AG20443 (cell line): ENCODE data around the gene RAD50.
A peak's percentile ranks its signal among the peaks of the same experiment; 100 is the strongest.
"Not testable (repeated sequence)": the region's sequence is repeated elsewhere in the genome, so short reads cannot be mapped to it uniquely, and the experiment has no call there.

ENCODE experiments used
- DNase-seq: peaks from one replicate; pipeline ENCODE4 v3.0.0; 2012; ENCODE audit warnings: low spot score, mixed read lengths

The RAD50 gene

GRCh38 chr5:132556763-132557477 lies at the start of gene RAD50:
RAD50 (plus strand) TSS chr5:132556977; CDS start chr5:132557325, 348 bp downstream.
- peak; percentile 97 for DNase-seq

- DNase-seq, result no peak
Measured at GRCh38 chr5:132510076-132510475, 46.7 kb upstream of the RAD50 start.

- DNase-seq, result not testable (repeated sequence)
Measured at GRCh38 chr5:132513618-132514336, 43.0 kb upstream of the RAD50 start.

- DNase-seq, result not testable (repeated sequence)
Measured at GRCh38 chr5:132522067-132522466, 34.7 kb upstream of the RAD50 start.

GRCh38 chr5:132524877-132525276 lies 31.9 kb upstream of the RAD50 start:
- not testable (repeated sequence) for DNase-seq

GRCh38 chr5:132525299-132525724 lies 31.5 kb upstream of the RAD50 start:
- DNase-seq, result no peak

GRCh38 chr5:132526290-132526973 lies 30.3 kb upstream of the RAD50 start:
- DNase-seq, result peak; percentile 80

GRCh38 chr5:132526974-132527564 lies 29.7 kb upstream of the RAD50 start:
- no peak for DNase-seq

- DNase-seq, result no peak
Measured at GRCh38 chr5:132528021-132528420, 28.8 kb upstream of the RAD50 start.

GRCh38 chr5:132528866-132529634 lies 27.7 kb upstream of the RAD50 start:
- no peak for DNase-seq

GRCh38 chr5:132530946-132531345 lies 25.8 kb upstream of the RAD50 start:
- no peak for DNase-seq

- no peak for DNase-seq
Measured at GRCh38 chr5:132539716-132540115, 17.1 kb upstream of the RAD50 start.

- no peak for DNase-seq
Measured at GRCh38 chr5:132540149-132540548, 16.6 kb upstream of the RAD50 start.

GRCh38 chr5:132540764-132541163 lies 16.0 kb upstream of the RAD50 start:
- no peak for DNase-seq

GRCh38 chr5:132543472-132544201 lies 13.1 kb upstream of the RAD50 start, which contains the start of gene IL5:
IL5 (minus strand) TSS chr5:132543522; CDS start chr5:132543478, 44 bp downstream.
- DNase-seq, result no peak

- no peak for DNase-seq
Measured at GRCh38 chr5:132546108-132546507, 10.7 kb upstream of the RAD50 start.

GRCh38 chr5:132547269-132547668 lies 9.5 kb upstream of the RAD50 start:
- DNase-seq, result no peak

GRCh38 chr5:132548834-132549233 lies 7.9 kb upstream of the RAD50 start:
- DNase-seq, result not testable (repeated sequence)

- no peak for DNase-seq
Measured at GRCh38 chr5:132549576-132549975, 7.2 kb upstream of the RAD50 start.

GRCh38 chr5:132556153-132556762 lies 519 bp upstream of the RAD50 start:
- no peak for DNase-seq
